HepG2 (cell line): ENCODE results near the gene SH3TC2.

Experiments
- GABPB1 ChIP-seq: IDR thresholded peaks from 2 replicates; pipeline ENCODE4 v1.6.1; 2016; ENCODE audit warnings: mild to moderate bottlenecking, missing genetic modification reagents, moderate library complexity, missing compliant biosample characterization
- IRF1 ChIP-seq: sonication (generic); formaldehyde crosslinking; IDR thresholded peaks from 2 replicates; pipeline ENCODE4 v1.4.0; 2020; ENCODE audit warnings: low read depth, mild to moderate bottlenecking, missing genetic modification reagents
- NAIF1 ChIP-seq: sonication (generic); formaldehyde crosslinking; IDR thresholded peaks from 2 replicates; pipeline ENCODE4 v1.5.0; 2020; ENCODE audit warnings: mild to moderate bottlenecking, missing genetic modification reagents, borderline replicate concordance
- PBX3 ChIP-seq: sonication (generic); formaldehyde crosslinking; IDR thresholded peaks from 2 replicates; pipeline ENCODE4 v1.8.1; 2023; ENCODE audit warnings: missing genetic modification reagents, inconsistent platforms, borderline replicate concordance
- POLR2A ChIP-seq, 2 experiments: IDR thresholded peaks; 2 replicates each; pipeline ENCODE4 v1.6.1; 2011; ENCODE audit warnings: low read depth in 2 of 2, low read length in 2 of 2, mild to moderate bottlenecking in 1 of 2, moderate library complexity in 1 of 2; ENCODE audit not compliant: insufficient read depth in 1 of 2
- TAF1 ChIP-seq: sonication (generic); formaldehyde crosslinking; IDR thresholded peaks from 2 replicates; pipeline ENCODE4 v1.4.0; 2020; ENCODE audit warnings: missing genetic modification reagents
- TEAD3 ChIP-seq: optimal IDR thresholded peaks from 2 replicates; pipeline ENCODE3; 2016; ENCODE audit warnings: borderline replicate concordance
- ZNF383 ChIP-seq: sonication (generic); formaldehyde crosslinking; IDR thresholded peaks from 2 replicates; pipeline ENCODE4 v1.4.0; 2020; ENCODE audit warnings: missing genetic modification reagents, mild to moderate bottlenecking, borderline replicate concordance
- ZNF674 ChIP-seq: sonication (generic); formaldehyde crosslinking; IDR thresholded peaks from 2 replicates; pipeline ENCODE4 v1.5.0; 2020; ENCODE audit warnings: low read depth, mild to moderate bottlenecking, missing genetic modification reagents
- ZNF790 ChIP-seq: sonication (generic); formaldehyde crosslinking; IDR thresholded peaks from 2 replicates; pipeline ENCODE4 v1.8.0; 2022; ENCODE audit warnings: missing genetic modification reagents, mild to moderate bottlenecking, borderline replicate concordance
- ZNF850 ChIP-seq: sonication (generic); formaldehyde crosslinking; conservative IDR thresholded peaks from 2 replicates; pipeline ENCODE4 v1.9.0; 2021; ENCODE audit warnings: mild to moderate bottlenecking, missing genetic modification reagents
- TF ChIP-seq, protein P1 (sequence below): sonication (generic); formaldehyde crosslinking; IDR thresholded peaks from 2 replicates; pipeline ENCODE4 v1.5.0; 2020; ENCODE audit warnings: mild to moderate bottlenecking, missing genetic modification reagents, moderate library complexity
- TF ChIP-seq, protein P2 (sequence below): sonication (generic); formaldehyde crosslinking; IDR thresholded peaks from 2 replicates; pipeline ENCODE4 v1.4.0; 2020; ENCODE audit warnings: missing genetic modification reagents

GRCh38 chr5:148999741-149000140, 63.1 kb downstream of the SH3TC2 start:
- TF ChIP-seq POLR2A (IDR thresholded peaks at IDR 0.05; ENCODE audit: insufficient read depth in 1 of 2, low read depth in 2 of 2, low read length in 2 of 2) = no peak
- no peak for TF ChIP-seq GABPB1 (CRISPR knock-in tag)
- no peak for TF ChIP-seq TAF1
- TF ChIP-seq, protein P1, sequence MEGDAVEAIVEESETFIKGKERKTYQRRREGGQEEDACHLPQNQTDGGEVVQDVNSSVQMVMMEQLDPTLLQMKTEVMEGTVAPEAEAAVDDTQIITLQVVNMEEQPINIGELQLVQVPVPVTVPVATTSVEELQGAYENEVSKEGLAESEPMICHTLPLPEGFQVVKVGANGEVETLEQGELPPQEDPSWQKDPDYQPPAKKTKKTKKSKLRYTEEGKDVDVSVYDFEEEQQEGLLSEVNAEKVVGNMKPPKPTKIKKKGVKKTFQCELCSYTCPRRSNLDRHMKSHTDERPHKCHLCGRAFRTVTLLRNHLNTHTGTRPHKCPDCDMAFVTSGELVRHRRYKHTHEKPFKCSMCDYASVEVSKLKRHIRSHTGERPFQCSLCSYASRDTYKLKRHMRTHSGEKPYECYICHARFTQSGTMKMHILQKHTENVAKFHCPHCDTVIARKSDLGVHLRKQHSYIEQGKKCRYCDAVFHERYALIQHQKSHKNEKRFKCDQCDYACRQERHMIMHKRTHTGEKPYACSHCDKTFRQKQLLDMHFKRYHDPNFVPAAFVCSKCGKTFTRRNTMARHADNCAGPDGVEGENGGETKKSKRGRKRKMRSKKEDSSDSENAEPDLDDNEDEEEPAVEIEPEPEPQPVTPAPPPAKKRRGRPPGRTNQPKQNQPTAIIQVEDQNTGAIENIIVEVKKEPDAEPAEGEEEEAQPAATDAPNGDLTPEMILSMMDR (CRISPR knock-in tag) = no peak
- TF ChIP-seq IRF1 (CRISPR knock-in tag) = no peak
- TF ChIP-seq NAIF1 (CRISPR knock-in tag) = no peak
- no peak for TF ChIP-seq ZNF674 (CRISPR knock-in tag)
- TF ChIP-seq, protein P2, sequence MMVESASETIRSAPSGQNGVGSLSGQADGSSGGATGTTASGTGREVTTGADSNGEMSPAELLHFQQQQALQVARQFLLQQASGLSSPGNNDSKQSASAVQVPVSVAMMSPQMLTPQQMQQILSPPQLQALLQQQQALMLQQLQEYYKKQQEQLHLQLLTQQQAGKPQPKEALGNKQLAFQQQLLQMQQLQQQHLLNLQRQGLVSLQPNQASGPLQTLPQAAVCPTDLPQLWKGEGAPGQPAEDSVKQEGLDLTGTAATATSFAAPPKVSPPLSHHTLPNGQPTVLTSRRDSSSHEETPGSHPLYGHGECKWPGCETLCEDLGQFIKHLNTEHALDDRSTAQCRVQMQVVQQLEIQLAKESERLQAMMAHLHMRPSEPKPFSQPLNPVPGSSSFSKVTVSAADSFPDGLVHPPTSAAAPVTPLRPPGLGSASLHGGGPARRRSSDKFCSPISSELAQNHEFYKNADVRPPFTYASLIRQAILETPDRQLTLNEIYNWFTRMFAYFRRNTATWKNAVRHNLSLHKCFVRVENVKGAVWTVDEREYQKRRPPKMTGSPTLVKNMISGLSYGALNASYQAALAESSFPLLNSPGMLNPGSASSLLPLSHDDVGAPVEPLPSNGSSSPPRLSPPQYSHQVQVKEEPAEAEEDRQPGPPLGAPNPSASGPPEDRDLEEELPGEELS (CRISPR knock-in tag) = no peak
- TF ChIP-seq ZNF790 (CRISPR knock-in tag) = no peak
- no peak for TF ChIP-seq ZNF383 (CRISPR knock-in tag)
- TF ChIP-seq PBX3 = no peak
- TF ChIP-seq TEAD3 = no peak
- no peak for TF ChIP-seq ZNF850 (CRISPR knock-in tag)
